ENCODE measurements around the gene AQP2. TPM values are rescaled to one million over a fixed set of nuclear protein-coding genes. Genes with fewer than 3 reads are reported as not detected.
A peak's percentile ranks its signal among the peaks of the same experiment; 100 is the strongest.

AQP2 gene
- total and polyA plus RNA-seq, 5 donors from 2014 or later, result not detected

- ATAC-seq (ENCODE audit: low read depth in 2 of 2), result no peak
- peaks cover 68% of the 10 kb centered on the region for H3K27me3 Mint-ChIP-seq
- no peak for DNase-seq
- Histone ChIP-seq H3K4me3 (ENCODE audit: low read depth, low read length) (no peak overlapping the region), H3K9me3 (ENCODE audit: control insufficient read depth in 2 of 2, low read length in 2 of 2) (no peaks in the 10 kb centered on the region), H3K27ac (ENCODE audit: insufficient read depth, low read length, poor library complexity, severe bottlenecking) (no peak overlapping the region), H3K27me3 (ENCODE audit: control insufficient read depth, insufficient read depth, low read length) (peaks cover 33% of the 10 kb centered on the region), H3K4me1 (ENCODE audit: control insufficient read depth, insufficient read depth, low read length, poor library complexity, severe bottlenecking) (peaks cover 4% of the 10 kb centered on the region), H3K36me3 (ENCODE audit: control insufficient read depth, insufficient read depth, low read length) (no peaks in the 10 kb centered on the region)
- H3K9me3 Mint-ChIP-seq, result peaks cover 0 to 2% (median 0%) of the 10 kb centered on the region in 7 donors
- no peak overlapping the region for H3K27ac Mint-ChIP-seq
- H3K4me1 Mint-ChIP-seq, result peaks cover 0 to 13% (median 6%) of the 10 kb centered on the region in 4 donors
- H3K36me3 Mint-ChIP-seq, result peaks cover 6% of the 10 kb centered on the region
- H3K4me3 Mint-ChIP-seq, result peak overlapping the region in 1 of 4 donors; percentile 13
These were observed 5.5 kb downstream of the AQP2 start for GRCh38 chr12:49955899-49956662.

DNA sequence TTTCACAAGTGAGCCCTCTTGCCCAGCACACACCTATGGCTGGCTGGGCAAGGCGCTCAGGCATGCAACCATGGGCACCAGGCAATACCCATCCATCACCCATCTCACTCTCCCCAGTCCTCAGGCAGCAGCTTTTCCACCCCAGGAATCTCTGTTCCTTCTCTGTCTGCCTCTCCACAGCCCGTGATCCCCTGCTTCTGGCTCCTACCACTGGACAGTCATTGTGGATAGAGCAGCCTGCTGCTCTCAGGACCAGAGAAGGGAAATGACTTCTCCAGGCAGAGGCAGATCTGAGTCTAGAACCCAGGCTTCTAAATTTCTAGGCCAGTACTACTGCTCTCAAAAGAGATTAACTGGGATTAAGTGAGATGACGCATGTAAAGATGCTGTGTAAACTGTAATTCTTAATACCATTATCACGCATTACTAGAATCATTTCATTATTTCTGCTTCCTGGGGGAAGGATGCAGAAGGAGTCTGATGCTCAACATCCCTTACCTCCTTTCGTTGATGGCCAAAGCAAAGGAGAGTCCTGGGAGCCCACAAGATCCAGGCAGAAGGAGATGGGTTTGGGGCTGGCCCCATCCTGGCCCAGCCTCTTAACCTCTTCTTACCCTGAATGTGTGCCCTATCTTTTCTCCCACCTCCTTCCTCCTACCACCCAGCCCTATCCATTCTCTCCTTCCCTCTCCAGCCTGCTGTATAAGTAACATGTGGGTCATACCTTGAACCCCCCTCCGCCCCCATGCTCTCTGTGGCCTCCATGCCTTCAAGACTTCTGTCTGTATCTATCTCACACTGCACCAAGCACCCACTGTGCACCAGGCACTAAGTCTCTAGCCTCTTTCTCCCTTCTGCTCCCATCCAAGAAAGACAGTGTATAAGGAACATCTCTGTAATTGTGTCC, 6.4 kb downstream of the AQP2 start:
- Mint-ChIP-seq H3K36me3 (peaks cover 6% of the 10 kb centered on the region), H3K4me1 (peaks cover 0 to 13% (median 6%) of the 10 kb centered on the region in 4 donors), H3K27me3 (peaks cover 68% of the 10 kb centered on the region), H3K27ac (no peak overlapping the region), H3K9me3 (peaks cover 0 to 2% (median 0%) of the 10 kb centered on the region in 7 donors), H3K4me3 (no peak overlapping the region)
- Histone ChIP-seq H3K27me3 (ENCODE audit: control insufficient read depth, insufficient read depth, low read length) (peaks cover 33% of the 10 kb centered on the region), H3K27ac (ENCODE audit: insufficient read depth, low read length, poor library complexity, severe bottlenecking) (no peak overlapping the region), H3K4me1 (ENCODE audit: control insufficient read depth, insufficient read depth, low read length, poor library complexity, severe bottlenecking) (peaks cover 8% of the 10 kb centered on the region), H3K4me3 (ENCODE audit: low read depth, low read length) (no peak overlapping the region), H3K36me3 (ENCODE audit: control insufficient read depth, insufficient read depth, low read length) (no peaks in the 10 kb centered on the region), H3K9me3 (ENCODE audit: control insufficient read depth in 2 of 2, low read length in 2 of 2) (no peaks in the 10 kb centered on the region)
- ATAC-seq (ENCODE audit: low read depth in 2 of 2) (no peak), DNase-seq (no peak)

GRCh38 chr12:49957570-49957967, 7.0 kb downstream of the AQP2 start:
- Histone ChIP-seq H3K9me3 (ENCODE audit: control insufficient read depth in 2 of 2, low read length in 2 of 2) (no peaks in the 10 kb centered on the region), H3K4me1 (ENCODE audit: control insufficient read depth, insufficient read depth, low read length, poor library complexity, severe bottlenecking) (peaks cover 8% of the 10 kb centered on the region), H3K36me3 (ENCODE audit: control insufficient read depth, insufficient read depth, low read length) (no peaks in the 10 kb centered on the region), H3K4me3 (ENCODE audit: low read depth, low read length) (no peak overlapping the region), H3K27me3 (ENCODE audit: control insufficient read depth, insufficient read depth, low read length) (peaks cover 33% of the 10 kb centered on the region), H3K27ac (ENCODE audit: insufficient read depth, low read length, poor library complexity, severe bottlenecking) (no peak overlapping the region)
- no peak overlapping the region for H3K4me3 Mint-ChIP-seq
- peaks cover 0 to 2% (median 0%) of the 10 kb centered on the region in 7 donors for H3K9me3 Mint-ChIP-seq
- no peak for DNase-seq
- peaks cover 6% of the 10 kb centered on the region for H3K36me3 Mint-ChIP-seq
- no peak for ATAC-seq (ENCODE audit: low read depth in 2 of 2)
- peaks cover 74% of the 10 kb centered on the region for H3K27me3 Mint-ChIP-seq
- H3K27ac Mint-ChIP-seq, result no peak overlapping the region
- H3K4me1 Mint-ChIP-seq, result peaks cover 0 to 17% (median 6%) of the 10 kb centered on the region in 4 donors

GRCh38 chr12:49959685-49960473, 9.3 kb downstream of the AQP2 start:
- peaks cover 8% of the 10 kb centered on the region for H3K4me1 ChIP-seq (ENCODE audit: control insufficient read depth, insufficient read depth, low read length, poor library complexity, severe bottlenecking)
- Mint-ChIP-seq H3K9me3 (peaks cover 0 to 1% (median 0%) of the 10 kb centered on the region in 7 donors), H3K4me1 (peaks cover 0 to 18% (median 6%) of the 10 kb centered on the region in 4 donors), H3K27ac (peak overlapping the region in 1 of 3 donors; percentile 5), H3K4me3 (peak overlapping the region in 3 of 4 donors; percentile 35 to 72 (median 64)), H3K36me3 (peaks cover 6% of the 10 kb centered on the region), H3K27me3 (peaks cover 79% of the 10 kb centered on the region)
- DNase-seq (no peak), ATAC-seq (ENCODE audit: low read depth in 2 of 2) (no peak)
- H3K36me3 ChIP-seq (ENCODE audit: control insufficient read depth, insufficient read depth, low read length), result no peaks in the 10 kb centered on the region
- H3K27ac ChIP-seq (ENCODE audit: insufficient read depth, low read length, poor library complexity, severe bottlenecking), result no peak overlapping the region
- H3K27me3 ChIP-seq (ENCODE audit: control insufficient read depth, insufficient read depth, low read length), result peaks cover 28% of the 10 kb centered on the region
- no peaks in the 10 kb centered on the region for H3K9me3 ChIP-seq (ENCODE audit: control insufficient read depth in 2 of 2, low read length in 2 of 2)
- H3K4me3 ChIP-seq (ENCODE audit: low read depth, low read length), result no peak overlapping the region

DNA sequence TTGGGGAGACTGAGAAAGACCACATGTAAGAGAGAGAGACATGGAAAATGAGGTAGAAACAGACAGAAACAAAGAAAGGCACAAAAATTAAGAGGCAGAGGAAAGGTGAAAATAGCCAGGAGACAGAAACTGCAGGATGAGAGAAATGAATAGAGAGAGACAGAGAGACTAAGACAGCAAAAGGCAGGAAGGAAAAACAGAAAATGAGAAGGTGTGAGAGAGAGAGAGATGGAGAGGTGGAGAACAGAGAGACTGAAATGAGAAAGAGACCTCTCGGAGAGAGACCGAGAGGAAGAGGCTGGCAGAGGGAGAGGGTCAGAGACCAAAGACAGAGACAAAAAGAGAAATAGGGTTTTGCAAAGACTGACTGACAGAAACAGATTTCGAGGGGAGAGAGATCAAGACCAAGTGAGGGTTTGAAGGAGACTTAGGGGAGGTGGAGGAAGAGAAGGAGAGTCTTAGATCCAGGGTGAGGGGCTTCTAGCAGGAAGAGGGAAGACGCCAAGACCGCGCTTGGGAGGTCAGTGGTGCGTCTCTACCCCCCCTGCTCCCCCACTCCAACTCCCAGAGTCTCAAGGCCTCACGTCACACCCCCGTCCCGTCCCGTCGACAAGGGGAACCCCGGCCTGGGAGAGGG, 10.1 kb downstream of the AQP2 start:
- Histone ChIP-seq H3K27ac (ENCODE audit: insufficient read depth, low read length, poor library complexity, severe bottlenecking) (no peak overlapping the region), H3K9me3 (ENCODE audit: control insufficient read depth in 2 of 2, low read length in 2 of 2) (no peaks in the 10 kb centered on the region), H3K4me3 (ENCODE audit: low read depth, low read length) (no peak overlapping the region), H3K4me1 (ENCODE audit: control insufficient read depth, insufficient read depth, low read length, poor library complexity, severe bottlenecking) (peaks cover 8% of the 10 kb centered on the region), H3K36me3 (ENCODE audit: control insufficient read depth, insufficient read depth, low read length) (no peaks in the 10 kb centered on the region), H3K27me3 (ENCODE audit: control insufficient read depth, insufficient read depth, low read length) (peaks cover 27% of the 10 kb centered on the region)
- DNase-seq (no peak), ATAC-seq (ENCODE audit: low read depth in 2 of 2) (no peak)
- Mint-ChIP-seq H3K9me3 (peaks cover 0 to 1% (median 0%) of the 10 kb centered on the region in 7 donors), H3K27me3 (peaks cover 85% of the 10 kb centered on the region), H3K4me1 (peaks cover 0 to 18% (median 6%) of the 10 kb centered on the region in 4 donors), H3K27ac (peak overlapping the region in 1 of 3 donors; percentile 56), H3K4me3 (peak overlapping the region in 3 of 4 donors; percentile 39 to 72 (median 70)), H3K36me3 (peaks cover 6% of the 10 kb centered on the region)

DNA sequence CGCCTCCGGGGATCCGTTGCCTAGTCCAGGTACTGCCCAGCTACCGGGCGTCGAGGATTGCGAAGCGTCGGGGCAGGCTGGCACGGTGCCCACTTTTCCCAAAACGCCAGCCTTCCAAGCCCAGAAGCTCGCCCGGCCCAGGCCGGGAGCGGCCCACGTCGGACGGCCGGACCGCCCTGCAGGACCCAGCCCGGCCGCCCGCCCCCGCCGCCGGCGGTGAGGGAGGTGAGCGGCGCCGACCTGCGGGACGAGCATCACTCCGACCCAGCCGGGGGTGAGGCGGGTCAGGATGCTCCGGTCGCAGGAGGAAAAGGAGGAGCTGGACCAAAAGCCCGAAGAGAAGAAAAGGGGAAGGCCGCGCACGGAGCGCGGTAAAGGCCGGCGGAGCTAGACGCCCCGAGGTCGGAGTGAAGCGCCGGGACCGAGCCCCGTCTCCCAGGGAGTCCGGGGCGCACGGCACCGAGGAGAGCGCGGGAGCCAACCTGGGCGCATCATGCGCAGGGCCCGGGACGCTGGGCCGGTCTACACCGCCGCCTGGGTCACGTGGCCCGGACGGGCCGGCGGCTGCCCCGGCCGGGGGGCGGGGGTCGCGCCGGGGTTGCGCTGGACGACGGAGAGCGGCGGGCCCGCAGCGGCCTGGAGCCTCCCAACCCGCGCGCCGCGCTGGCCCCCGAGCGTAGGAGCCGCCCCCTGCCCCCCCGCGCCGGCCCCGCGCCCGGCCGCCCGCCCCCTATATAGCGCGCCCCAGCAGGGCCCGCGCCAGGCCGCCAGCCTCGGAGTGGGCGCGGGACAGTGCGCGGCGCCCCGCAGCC, 10.8 kb downstream of the AQP2 start, which contains the start of gene AQP5:
AQP5 (plus strand) TSS at position 762 of the 812 bp plus-strand sequence. CDS start 146 bp downstream, outside the sequence.
- Mint-ChIP-seq H3K4me1 (peaks cover 2 to 18% (median 6%) of the 10 kb centered on the region in 4 donors), H3K36me3 (peaks cover 6% of the 10 kb centered on the region), H3K4me3 (peak within 1 kb of the TSS in 3 of 4 donors; percentile 39 to 72 (median 70)), H3K9me3 (peaks cover 0 to 1% (median 0%) of the 10 kb centered on the region in 7 donors), H3K27me3 (peaks cover 86% of the 10 kb centered on the region), H3K27ac (peak within 1 kb of the TSS in 2 of 3 donors; percentile 38 to 56)
- Histone ChIP-seq H3K9me3 (ENCODE audit: control insufficient read depth in 2 of 2, low read length in 2 of 2) (no peaks in the 10 kb centered on the region), H3K27me3 (ENCODE audit: control insufficient read depth, insufficient read depth, low read length) (peaks cover 27% of the 10 kb centered on the region), H3K27ac (ENCODE audit: insufficient read depth, low read length, poor library complexity, severe bottlenecking) (no peak within 1 kb of the TSS), H3K4me1 (ENCODE audit: control insufficient read depth, insufficient read depth, low read length, poor library complexity, severe bottlenecking) (peaks cover 8% of the 10 kb centered on the region), H3K36me3 (ENCODE audit: control insufficient read depth, insufficient read depth, low read length) (no peaks in the 10 kb centered on the region), H3K4me3 (ENCODE audit: low read depth, low read length) (no peak within 1 kb of the TSS)
- no peak for DNase-seq
- ATAC-seq (ENCODE audit: low read depth in 2 of 2), result no peak
